ENCODE measurements around the gene IQSEC1. TPM values are rescaled to one million over a fixed set of nuclear protein-coding genes. Genes with fewer than 3 reads are reported as not detected.

Gene IQSEC1
- total RNA-seq, 2 experiments from 2014 or later = 31.7 to 39.2 TPM

GRCh38 chr3:12852201-12852600 is 221.0 kb downstream of the IQSEC1 start:
- Mint-ChIP-seq H3K4me1 (ENCODE audit: low read depth) (no peaks in the 10 kb centered on the region), H3K27ac (no peak overlapping the region)
- CTCF ChIA-PET = interaction anchor here (1.3 to 2.2 kb wide), 2 partner anchors 11 to 39 kb away, joined by 4 to 10 read pairs; partner anchors contain the start of gene RPL32

More at GRCh38 chr3:12852201-12852600, 221.0 kb downstream of the IQSEC1 start:
- no peak for ATAC-seq
- Mint-ChIP-seq H3K4me3 (no peak overlapping the region), H3K36me3 (ENCODE audit: low read depth) (no peaks in the 10 kb centered on the region), H3K9me3 (no peaks in the 10 kb centered on the region), H3K27me3 (peaks cover 5% of the 10 kb centered on the region)
- POLR2A ChIA-PET = interaction anchor here (2.2 kb wide), 1 partner anchor 12 kb away, joined by 16 read pairs; the partner anchor contains the start of gene RPL32
- TF ChIP-seq, protein P1, sequence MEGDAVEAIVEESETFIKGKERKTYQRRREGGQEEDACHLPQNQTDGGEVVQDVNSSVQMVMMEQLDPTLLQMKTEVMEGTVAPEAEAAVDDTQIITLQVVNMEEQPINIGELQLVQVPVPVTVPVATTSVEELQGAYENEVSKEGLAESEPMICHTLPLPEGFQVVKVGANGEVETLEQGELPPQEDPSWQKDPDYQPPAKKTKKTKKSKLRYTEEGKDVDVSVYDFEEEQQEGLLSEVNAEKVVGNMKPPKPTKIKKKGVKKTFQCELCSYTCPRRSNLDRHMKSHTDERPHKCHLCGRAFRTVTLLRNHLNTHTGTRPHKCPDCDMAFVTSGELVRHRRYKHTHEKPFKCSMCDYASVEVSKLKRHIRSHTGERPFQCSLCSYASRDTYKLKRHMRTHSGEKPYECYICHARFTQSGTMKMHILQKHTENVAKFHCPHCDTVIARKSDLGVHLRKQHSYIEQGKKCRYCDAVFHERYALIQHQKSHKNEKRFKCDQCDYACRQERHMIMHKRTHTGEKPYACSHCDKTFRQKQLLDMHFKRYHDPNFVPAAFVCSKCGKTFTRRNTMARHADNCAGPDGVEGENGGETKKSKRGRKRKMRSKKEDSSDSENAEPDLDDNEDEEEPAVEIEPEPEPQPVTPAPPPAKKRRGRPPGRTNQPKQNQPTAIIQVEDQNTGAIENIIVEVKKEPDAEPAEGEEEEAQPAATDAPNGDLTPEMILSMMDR (IDR thresholded peaks at IDR 0.05) = no peak
- DNase-seq = no peak
- intact Hi-C loops (cut with micrococcal nuclease) = no loop called here

Other genes starting within 250 kb of the IQSEC1 start
- 1,000 to 10,000 TPM; 2,861 to 2,981 TPM for gene RPL32, start 231.9 kb downstream of the IQSEC1 start, total RNA-seq